Measurements from ENCODE around the gene TRAPPC6A.

Gene TRAPPC6A

DNA sequence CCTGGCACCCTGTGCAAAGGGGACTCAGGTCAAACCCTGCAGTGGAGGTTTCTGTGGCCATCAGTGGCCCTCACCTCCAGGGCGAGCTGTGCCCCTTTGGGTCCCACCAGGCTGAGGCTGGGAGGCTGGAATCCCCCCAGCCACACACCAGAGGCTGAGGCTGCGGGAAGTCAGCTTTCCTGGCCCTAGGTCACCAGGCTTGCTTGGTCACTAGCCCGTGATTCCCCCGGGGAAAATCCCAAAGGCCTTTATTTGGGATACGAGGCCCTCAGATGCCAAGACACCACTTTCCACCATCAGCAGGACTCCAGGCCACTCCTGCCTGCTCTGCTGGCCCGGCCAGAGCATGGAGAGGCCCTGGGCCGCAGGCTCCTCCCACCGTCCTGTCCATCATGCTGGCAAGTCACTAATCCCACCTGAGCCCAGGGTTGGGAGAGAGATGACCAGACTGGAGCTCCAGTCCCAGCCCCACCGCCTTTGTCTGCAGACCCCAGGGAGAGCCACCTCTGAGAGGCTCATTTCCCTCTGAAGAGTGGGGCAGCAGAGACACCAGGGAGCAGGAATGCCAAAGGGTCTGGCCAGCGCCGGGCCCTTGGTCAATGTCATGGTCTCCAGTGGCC lies 21.9 kb downstream of the TRAPPC6A start:
- Histone ChIP-seq H3K36me3 (no peaks in the 10 kb centered on the region), H3K4me3 (no peak overlapping the region), H3K9me3 (no peaks in the 10 kb centered on the region), H3K4me1 (peaks cover 10 to 33% (median 26%) of the 10 kb centered on the region in 4 donors), H3K27me3 (peaks cover 0 to 90% of the 10 kb centered on the region in 2 donors), H3K27ac (no peak overlapping the region)
- TF ChIP-seq, protein P1, sequence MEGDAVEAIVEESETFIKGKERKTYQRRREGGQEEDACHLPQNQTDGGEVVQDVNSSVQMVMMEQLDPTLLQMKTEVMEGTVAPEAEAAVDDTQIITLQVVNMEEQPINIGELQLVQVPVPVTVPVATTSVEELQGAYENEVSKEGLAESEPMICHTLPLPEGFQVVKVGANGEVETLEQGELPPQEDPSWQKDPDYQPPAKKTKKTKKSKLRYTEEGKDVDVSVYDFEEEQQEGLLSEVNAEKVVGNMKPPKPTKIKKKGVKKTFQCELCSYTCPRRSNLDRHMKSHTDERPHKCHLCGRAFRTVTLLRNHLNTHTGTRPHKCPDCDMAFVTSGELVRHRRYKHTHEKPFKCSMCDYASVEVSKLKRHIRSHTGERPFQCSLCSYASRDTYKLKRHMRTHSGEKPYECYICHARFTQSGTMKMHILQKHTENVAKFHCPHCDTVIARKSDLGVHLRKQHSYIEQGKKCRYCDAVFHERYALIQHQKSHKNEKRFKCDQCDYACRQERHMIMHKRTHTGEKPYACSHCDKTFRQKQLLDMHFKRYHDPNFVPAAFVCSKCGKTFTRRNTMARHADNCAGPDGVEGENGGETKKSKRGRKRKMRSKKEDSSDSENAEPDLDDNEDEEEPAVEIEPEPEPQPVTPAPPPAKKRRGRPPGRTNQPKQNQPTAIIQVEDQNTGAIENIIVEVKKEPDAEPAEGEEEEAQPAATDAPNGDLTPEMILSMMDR (IDR thresholded peaks at IDR 0.05) = no peak
- intact Hi-C loops (cut with DNase I; ENCODE audit: low total_unique reads) = no loop called here
- DNase-seq = no peak

DNA sequence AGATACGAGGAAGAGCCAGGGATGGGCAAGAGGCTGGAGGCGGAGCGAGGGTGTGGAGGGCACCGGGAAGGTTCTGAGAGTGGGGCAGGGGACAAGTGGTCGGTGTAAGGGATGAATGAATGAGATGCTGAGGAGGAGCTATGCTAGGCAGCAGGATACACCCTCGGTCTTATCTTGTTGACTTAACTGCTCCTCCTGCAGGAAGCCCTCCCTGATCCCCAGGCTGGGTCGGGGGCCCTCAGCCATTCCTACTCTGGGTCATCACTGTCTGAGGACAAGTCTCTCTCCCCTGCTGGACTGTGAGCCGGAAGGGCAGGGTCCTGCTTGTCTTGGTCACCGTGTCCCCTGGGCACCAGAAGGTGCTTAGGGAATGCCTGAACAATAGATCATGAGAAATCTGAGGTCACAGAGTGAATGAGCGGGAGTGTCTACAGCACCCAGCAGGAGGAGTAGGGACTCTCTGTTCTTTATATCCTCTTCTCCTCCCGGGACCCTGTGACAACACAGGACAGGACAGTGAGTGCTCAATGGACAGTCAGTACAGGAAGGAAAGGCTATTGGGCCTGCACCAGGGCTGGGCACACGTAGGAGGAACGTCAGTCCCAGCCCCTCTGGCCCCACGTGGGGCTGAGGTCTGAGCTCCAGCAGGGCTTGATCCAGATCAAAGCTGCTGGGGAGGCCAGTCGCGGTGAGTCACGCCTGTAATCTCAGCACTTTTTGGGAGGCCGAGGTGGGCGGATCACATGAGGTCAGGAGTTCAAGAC lies 23.8 kb downstream of the TRAPPC6A start:
- no peak overlapping the region for H3K4me3 ChIP-seq
- DNase-seq = no peak
- no peaks in the 10 kb centered on the region for H3K9me3 ChIP-seq
- H3K27me3 ChIP-seq = peaks cover 0 to 88% of the 10 kb centered on the region in 2 donors
- no peak overlapping the region for H3K27ac ChIP-seq
- intact Hi-C loops (cut with DNase I; ENCODE audit: low total_unique reads) = no loop called here
- H3K36me3 ChIP-seq = no peaks in the 10 kb centered on the region
- TF ChIP-seq, protein P1 (IDR thresholded peaks at IDR 0.05) = no peak
- peaks cover 10 to 34% (median 26%) of the 10 kb centered on the region in 4 donors for H3K4me1 ChIP-seq

- H3K9me3 ChIP-seq = no peaks in the 10 kb centered on the region
- no peak for DNase-seq
- peak overlapping the region; percentile 19 to 40 for H3K4me3 ChIP-seq
- H3K27ac ChIP-seq = no peak overlapping the region
- H3K4me1 ChIP-seq = peaks cover 10 to 34% (median 26%) of the 10 kb centered on the region in 4 donors
- intact Hi-C loops (cut with DNase I; ENCODE audit: low total_unique reads) = no loop called here
- TF ChIP-seq, protein P1 (IDR thresholded peaks at IDR 0.05) = no peak
- peaks cover 0 to 81% of the 10 kb centered on the region in 2 donors for H3K27me3 ChIP-seq
- no peaks in the 10 kb centered on the region for H3K36me3 ChIP-seq
Observed at GRCh38 chr19:45153339-45154063, 24.5 kb downstream of the TRAPPC6A start.

DNA sequence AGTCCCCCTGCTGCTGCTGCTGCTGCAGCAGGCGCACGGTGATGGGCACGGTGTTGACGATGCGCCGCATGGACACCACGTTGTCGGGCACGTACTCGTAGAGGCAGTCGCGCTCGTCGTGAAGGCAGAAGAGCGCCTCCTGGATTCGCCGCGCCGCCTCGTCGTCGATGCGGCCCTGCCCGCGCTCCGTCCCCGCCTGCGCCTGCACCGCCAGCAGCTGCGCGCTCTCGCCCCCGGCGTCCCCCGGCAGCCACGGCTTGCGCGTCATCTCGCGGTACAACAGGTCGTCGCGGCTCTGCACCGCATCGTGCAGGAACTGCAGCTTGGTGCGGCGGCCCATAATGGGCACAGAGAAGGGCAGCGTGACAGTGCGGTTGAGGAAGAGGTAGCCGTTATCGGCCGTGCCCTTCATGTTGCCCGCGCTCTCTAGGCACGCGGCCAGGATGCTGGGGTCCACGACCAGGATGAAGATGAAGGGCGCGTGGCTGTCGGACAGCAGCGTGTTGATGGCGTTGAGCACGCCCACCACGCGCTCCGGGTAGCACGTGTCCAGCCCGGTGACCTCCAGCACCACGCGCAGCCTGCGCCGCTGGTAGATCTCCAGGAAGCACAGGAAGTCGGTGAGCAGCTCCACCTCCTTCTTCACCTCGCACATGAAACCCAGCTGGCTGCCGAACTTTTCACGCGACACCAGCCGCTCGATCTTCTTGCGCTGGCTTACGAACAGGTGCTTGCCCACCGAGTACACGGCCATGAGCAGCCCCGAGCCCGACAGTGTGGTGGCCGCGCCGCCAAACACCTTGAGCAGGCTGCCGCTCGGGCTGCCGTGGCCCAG lies 25.3 kb downstream of the TRAPPC6A start:
- Histone ChIP-seq H3K27ac (no peak overlapping the region), H3K9me3 (no peaks in the 10 kb centered on the region), H3K4me3 (peak overlapping the region; percentile 19 to 40), H3K36me3 (peaks cover 0 to 4% (median 0%) of the 10 kb centered on the region in 3 donors), H3K27me3 (peaks cover 0 to 73% of the 10 kb centered on the region in 2 donors), H3K4me1 (peaks cover 10 to 34% (median 26%) of the 10 kb centered on the region in 4 donors)
- TF ChIP-seq, protein P1 (IDR thresholded peaks at IDR 0.05) = no peak
- intact Hi-C loops (cut with DNase I; ENCODE audit: low total_unique reads) = no loop called here
- no peak for DNase-seq
